CD4-positive, alpha-beta T cell (primary cell): ENCODE results near the gene ACRBP. TPM values are rescaled to one million over a fixed set of nuclear protein-coding genes. Genes with fewer than 3 reads are reported as not detected.
A peak's percentile ranks its signal among the peaks of the same experiment; 100 is the strongest.

ENCODE experiments used
- ATAC-seq: fragments of 200-7000 bp; cut with Tn5 transposase; one replicate; pipeline ENCODE4 v1.10.0; 2022; ENCODE audit warnings: mild to moderate bottlenecking; ENCODE audit not compliant: poor library complexity
- CTCF ChIA-PET: fragments of 350-600 bp; sonication (Branson Sonifier 250); formaldehyde crosslinking; loops from one replicate; lab custom pipeline; 2021; ENCODE audit warnings: antibody characterized with exemption, inconsistent platforms; lab: Charles Lee
- POLR2A ChIA-PET: fragments of 350-600 bp; sonication (Branson Sonifier 250); formaldehyde crosslinking; loops from one replicate; lab custom pipeline; 2021; ENCODE audit warnings: antibody characterized with exemption, inconsistent platforms; lab: Charles Lee
- DNase-seq, 14 experiments: peaks; one replicate each; pipeline ENCODE4 v3.0.0-alpha.2; 2013 to 2020; ENCODE audit warnings: mixed read lengths in 2 of 14
- H3K27ac ChIP-seq, 2 donors: one replicate each; pipeline versions ENCODE4 v1.5.1 to v1.7.0; 2013; ENCODE audit warnings: low read length in 2 of 2, low read depth in 1 of 2, mild to moderate bottlenecking in 1 of 2
- H3K27me3 ChIP-seq, 2 experiments: 1 replicate in 1 of 2; 2 replicates in 1 of 2; pipeline versions ENCODE4 v1.6.1 to v1.7.0; 2013; ENCODE audit warnings: low read length in 2 of 2, control low read depth in 1 of 2, mild to moderate bottlenecking in 1 of 2, moderate library complexity in 1 of 2; ENCODE audit not compliant: insufficient read depth in 2 of 2, control insufficient read depth in 1 of 2
- H3K36me3 ChIP-seq: one replicate; pipeline ENCODE4 v1.6.1; 2013; ENCODE audit warnings: low read length, control low read depth; ENCODE audit not compliant: insufficient read depth
- H3K4me1 ChIP-seq: one replicate; pipeline ENCODE4 v1.6.1; 2013; ENCODE audit warnings: low read length, control low read depth; ENCODE audit not compliant: insufficient read depth
- H3K4me3 ChIP-seq: one replicate; pipeline ENCODE4 v1.5.1; 2013; ENCODE audit warnings: mild to moderate bottlenecking, low read length, moderate library complexity
- H3K9me3 ChIP-seq, 2 experiments: 1 replicate in 1 of 2; 2 replicates in 1 of 2; pipeline versions ENCODE4 v1.6.1 to v1.7.0; 2013; ENCODE audit warnings: low read length in 2 of 2, mild to moderate bottlenecking in 2 of 2, control low read depth in 1 of 2, moderate library complexity in 1 of 2; ENCODE audit not compliant: control insufficient read depth in 1 of 2, insufficient read depth in 1 of 2
- H3K27ac Mint-ChIP-seq: one replicate; pipeline ENCODE4 v1.8.0; 2020; ENCODE audit warnings: mixed read lengths
- H3K27me3 Mint-ChIP-seq: one replicate; pipeline ENCODE4 v1.8.0; 2021; ENCODE audit warnings: mixed read lengths
- H3K36me3 Mint-ChIP-seq: one replicate; pipeline ENCODE4 v1.8.0; 2021; ENCODE audit warnings: low read depth, mixed read lengths
- H3K4me1 Mint-ChIP-seq: one replicate; pipeline ENCODE4 v1.8.0; 2021; ENCODE audit warnings: low read depth, mixed read lengths
- H3K4me3 Mint-ChIP-seq: one replicate; pipeline ENCODE4 v1.8.0; 2020; ENCODE audit warnings: mild to moderate bottlenecking, mixed read lengths
- H3K9me3 Mint-ChIP-seq: one replicate; pipeline ENCODE4 v1.8.0; 2020; ENCODE audit warnings: mixed read lengths
- intact Hi-C, 2 experiments: fragments of 100-400 bp; cut with DNase I in 1 of 2; cut with micrococcal nuclease in 1 of 2; formaldehyde crosslinking; loops; one replicate each; pipeline versions ENCODE4 v1.15.1 to v1.9.0; 2023 to 2025; cut with DNase I, micrococcal nuclease
- total RNA-seq, 174 experiments: library from RNA in 2 of 174; stranded (reverse) in 2 of 174; gene quantifications; one replicate each; pipeline ENCODE4 v1.2.3 and lab custom pipeline; 2021 to 2026
- TF ChIP-seq, protein P1 (sequence below): fragments of 200-600 bp; IDR thresholded peaks from one replicate; pipeline ENCODE4 v1.8.0; 2022; ENCODE audit warnings: antibody characterized with exemption, mild to moderate bottlenecking

The ACRBP gene
- total RNA-seq, 2 experiments from 2014 or later: 0.58 to 0.95 TPM

DNA sequence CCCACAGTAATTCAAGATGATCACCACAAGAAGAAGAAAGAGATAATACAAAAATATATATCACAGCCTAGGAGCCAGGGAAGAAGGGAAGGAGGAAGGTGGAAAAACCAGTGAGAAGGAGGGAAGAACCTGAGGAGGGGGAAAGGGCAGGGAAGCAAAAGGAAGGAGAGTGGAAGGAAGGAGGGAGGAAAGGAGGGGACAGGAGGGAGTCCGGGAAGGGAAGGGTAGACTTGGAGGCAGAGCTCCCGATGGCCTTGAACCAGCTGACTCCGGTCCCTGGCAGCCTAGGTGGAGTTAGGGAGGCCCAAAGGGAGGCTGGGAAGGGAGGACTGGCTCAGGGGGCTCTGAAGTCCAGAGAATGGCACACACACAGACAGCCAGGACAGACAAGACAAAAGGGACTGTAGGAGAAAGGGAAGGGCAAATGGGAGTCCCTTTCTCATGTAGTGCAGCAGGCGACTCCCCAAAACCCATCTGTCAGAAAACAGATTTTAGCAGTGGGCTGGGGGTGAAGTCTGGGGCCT lies 46.7 kb upstream of the ACRBP start:
- H3K27ac ChIP-seq: no peak overlapping the region
- no peaks in the 10 kb centered on the region for H3K9me3 ChIP-seq
- no peaks in the 10 kb centered on the region for H3K27me3 Mint-ChIP-seq
- H3K4me3 Mint-ChIP-seq: no peak overlapping the region
- H3K9me3 Mint-ChIP-seq: no peaks in the 10 kb centered on the region
- H3K36me3 ChIP-seq: no peaks in the 10 kb centered on the region
- intact Hi-C loops: no loop called here
- H3K27ac Mint-ChIP-seq: no peak overlapping the region
- no peak overlapping the region for H3K4me3 ChIP-seq
- TF ChIP-seq, protein P1, sequence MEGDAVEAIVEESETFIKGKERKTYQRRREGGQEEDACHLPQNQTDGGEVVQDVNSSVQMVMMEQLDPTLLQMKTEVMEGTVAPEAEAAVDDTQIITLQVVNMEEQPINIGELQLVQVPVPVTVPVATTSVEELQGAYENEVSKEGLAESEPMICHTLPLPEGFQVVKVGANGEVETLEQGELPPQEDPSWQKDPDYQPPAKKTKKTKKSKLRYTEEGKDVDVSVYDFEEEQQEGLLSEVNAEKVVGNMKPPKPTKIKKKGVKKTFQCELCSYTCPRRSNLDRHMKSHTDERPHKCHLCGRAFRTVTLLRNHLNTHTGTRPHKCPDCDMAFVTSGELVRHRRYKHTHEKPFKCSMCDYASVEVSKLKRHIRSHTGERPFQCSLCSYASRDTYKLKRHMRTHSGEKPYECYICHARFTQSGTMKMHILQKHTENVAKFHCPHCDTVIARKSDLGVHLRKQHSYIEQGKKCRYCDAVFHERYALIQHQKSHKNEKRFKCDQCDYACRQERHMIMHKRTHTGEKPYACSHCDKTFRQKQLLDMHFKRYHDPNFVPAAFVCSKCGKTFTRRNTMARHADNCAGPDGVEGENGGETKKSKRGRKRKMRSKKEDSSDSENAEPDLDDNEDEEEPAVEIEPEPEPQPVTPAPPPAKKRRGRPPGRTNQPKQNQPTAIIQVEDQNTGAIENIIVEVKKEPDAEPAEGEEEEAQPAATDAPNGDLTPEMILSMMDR: no peak
- POLR2A ChIA-PET: interaction anchor here (0.6 kb wide), 1 partner anchor 90 kb away, joined by 3 read pairs; no protein-coding TSS in a partner anchor
- peaks cover 8% of the 10 kb centered on the region for H3K36me3 Mint-ChIP-seq
- ATAC-seq (no peak), DNase-seq (no peak)
- CTCF ChIA-PET: no interaction called here
- peaks cover 12% of the 10 kb centered on the region for H3K4me1 Mint-ChIP-seq
- no peaks in the 10 kb centered on the region for H3K27me3 ChIP-seq
- H3K4me1 ChIP-seq: peaks cover 22% of the 10 kb centered on the region

DNA sequence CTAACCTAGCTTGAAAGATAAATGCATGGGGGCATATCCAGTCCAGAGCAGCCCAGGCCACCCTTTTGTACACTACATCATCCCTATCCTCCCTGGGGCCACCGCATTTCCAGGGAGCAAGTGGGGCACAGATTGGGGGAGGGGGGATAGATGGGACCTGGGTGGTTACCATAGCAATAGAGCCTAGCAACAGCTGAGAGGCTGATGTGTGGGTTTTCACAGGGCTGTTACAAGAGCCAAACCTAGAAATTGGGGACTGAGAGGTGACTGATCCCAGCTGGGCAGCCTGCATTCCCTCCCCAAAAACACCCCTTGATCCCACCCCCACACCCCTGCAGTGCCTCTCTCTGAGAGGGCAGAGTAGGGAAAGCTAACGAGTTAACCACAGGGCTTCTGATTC lies 45.7 kb upstream of the ACRBP start:
- no peaks in the 10 kb centered on the region for H3K9me3 Mint-ChIP-seq
- Histone ChIP-seq H3K4me1 (peaks cover 27% of the 10 kb centered on the region), H3K9me3 (no peaks in the 10 kb centered on the region), H3K27me3 (no peaks in the 10 kb centered on the region), H3K27ac (no peak overlapping the region), H3K36me3 (no peaks in the 10 kb centered on the region), H3K4me3 (no peak overlapping the region)
- H3K36me3 Mint-ChIP-seq: peaks cover 12% of the 10 kb centered on the region
- ChIA-PET CTCF (no interaction called here), POLR2A (interaction anchor here (0.6 to 2.7 kb wide), 3 partner anchors 31 to 84 kb away, joined by 3 to 20 read pairs (median 3); partner anchors contain the start of gene COPS7A)
- TF ChIP-seq, protein P1: no peak
- H3K4me1 Mint-ChIP-seq: peaks cover 18% of the 10 kb centered on the region
- intact Hi-C loops: no loop called here
- ATAC-seq (no peak), DNase-seq (no peak)
- H3K27me3 Mint-ChIP-seq: no peaks in the 10 kb centered on the region
- no peak overlapping the region for H3K4me3 Mint-ChIP-seq
- peak overlapping the region; percentile 32 for H3K27ac Mint-ChIP-seq

DNA sequence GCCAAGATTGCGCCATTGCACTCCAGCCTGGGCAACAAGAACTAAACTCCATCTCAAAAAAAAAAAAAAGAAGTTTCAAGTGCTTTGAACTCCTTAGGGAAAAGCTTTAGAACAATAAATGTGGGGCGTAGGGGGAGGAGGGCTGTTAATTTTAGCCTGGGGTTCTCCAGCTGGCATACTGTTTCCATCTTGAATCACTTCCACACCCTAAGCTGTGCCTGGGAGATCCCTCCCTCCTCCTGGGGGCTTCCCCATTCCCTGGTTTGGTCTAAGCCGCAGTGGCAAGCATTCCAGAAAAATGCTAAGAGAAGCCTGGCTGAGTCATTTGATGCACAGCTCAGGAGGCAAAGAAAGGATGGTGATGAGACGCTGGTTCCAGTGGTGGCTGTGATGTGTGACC lies 44.2 kb upstream of the ACRBP start:
- POLR2A ChIA-PET: interaction anchor here (0.8 to 2.7 kb wide), 2 partner anchors 32 to 78 kb away, joined by 4 to 20 read pairs; partner anchors contain the start of gene COPS7A
- H3K27ac Mint-ChIP-seq: no peak overlapping the region
- peaks cover 32% of the 10 kb centered on the region for H3K4me1 Mint-ChIP-seq

More for the DNA sequence above, 44.2 kb upstream of the ACRBP start:
- H3K27me3 ChIP-seq: no peaks in the 10 kb centered on the region
- CTCF ChIA-PET: no interaction called here
- H3K27me3 Mint-ChIP-seq: no peaks in the 10 kb centered on the region
- peaks cover 35% of the 10 kb centered on the region for H3K4me1 ChIP-seq
- intact Hi-C loops: no loop called here
- no peaks in the 10 kb centered on the region for H3K9me3 ChIP-seq
- no peak overlapping the region for H3K4me3 Mint-ChIP-seq
- ATAC-seq: no peak
- H3K36me3 Mint-ChIP-seq: peaks cover 25% of the 10 kb centered on the region
- peaks cover 4% of the 10 kb centered on the region for H3K36me3 ChIP-seq
- TF ChIP-seq, protein P1: no peak
- H3K27ac ChIP-seq: no peak overlapping the region
- DNase-seq: no peak
- H3K4me3 ChIP-seq: no peak overlapping the region
- H3K9me3 Mint-ChIP-seq: no peaks in the 10 kb centered on the region
